ENCODE results near the gene LSM10. TPM values are rescaled to one million over a fixed set of nuclear protein-coding genes. Genes with fewer than 3 reads are reported as not detected.

The LSM10 gene
- total RNA-seq, 1 experiment from 2014 or later: 42.2 TPM

GRCh38 chr1:36402504-36402890 lies 4.8 kb upstream of the LSM10 start:
- no peaks in the 10 kb centered on the region for H3K4me1 ChIP-seq (ENCODE audit: insufficient read depth, low read length)
- H3K9ac ChIP-seq (ENCODE audit: extremely low read depth, insufficient read length, low read length): no peak overlapping the region
- no peak overlapping the region for H2BK12ac ChIP-seq (ENCODE audit: insufficient read length, low read depth, low read length)
- H3K27me3 ChIP-seq (ENCODE audit: insufficient read depth, low read length): no peaks in the 10 kb centered on the region
- no peak overlapping the region for H4K5ac ChIP-seq (ENCODE audit: insufficient read length, low read depth, low read length)
- Mint-ChIP-seq H3K36me3 (ENCODE audit: insufficient read depth in 1 of 3, low read depth in 3 of 3) (peaks cover 0 to 5% (median 4%) of the 10 kb centered on the region in 3 experiments; a peak in 6 of 7 replicates), H3K27me3 (ENCODE audit: low read depth) (no peaks in the 10 kb centered on the region), H3K27ac (peak overlapping the region in 1 of 3 experiments; percentile 45; a peak in 1 of 7 replicates), H3K4me1 (peaks cover 18 to 19% of the 10 kb centered on the region in 2 experiments), H3K9me3 (no peaks in the 10 kb centered on the region; a peak in 1 of 5 replicates), H3K4me3 (peak overlapping the region in 1 of 2 experiments; percentile 84; a peak in 2 of 5 replicates)
- H2AK5ac ChIP-seq (ENCODE audit: insufficient read length, low read length): no peak overlapping the region
- no peaks in the 10 kb centered on the region for H3K79me2 ChIP-seq (ENCODE audit: insufficient read depth, low read length)
- peaks cover 13% of the 10 kb centered on the region for H3K23me2 ChIP-seq (ENCODE audit: insufficient read length, low read depth, low read length, poor library complexity, severe bottlenecking)
- no peaks in the 10 kb centered on the region for H4K20me1 ChIP-seq (ENCODE audit: control insufficient read depth, insufficient read depth, insufficient read length)
- H3K56ac ChIP-seq (ENCODE audit: insufficient read length, low read depth, low read length): no peak overlapping the region
- no peak for DNase-seq
- H2BK5ac ChIP-seq (ENCODE audit: insufficient read length, low read length): no peak overlapping the region
- no peak overlapping the region for H3K23ac ChIP-seq (ENCODE audit: insufficient read length, low read depth, low read length)
- H3K4me2 ChIP-seq (ENCODE audit: insufficient read depth, insufficient read length, low read length): no peak overlapping the region
- no peak overlapping the region for H3K4ac ChIP-seq (ENCODE audit: low read depth, low read length)
- no peak overlapping the region for H3K18ac ChIP-seq (ENCODE audit: insufficient read length, low read depth, low read length)
- no peak overlapping the region for H2BK15ac ChIP-seq (ENCODE audit: low read depth, low read length)
- H2AFZ ChIP-seq (ENCODE audit: low read length): no peak overlapping the region
- H3K27ac ChIP-seq (ENCODE audit: insufficient read length, low read depth, low read length): no peak overlapping the region
- H3T11ph ChIP-seq (ENCODE audit: low read length): no peak overlapping the region
- no peak overlapping the region for H3K14ac ChIP-seq (ENCODE audit: insufficient read depth, low read length)
- no CpG with 5 or more reads among the region's 4 CpGs for WGBS (ENCODE audit: extremely low coverage, insufficient read length, low lambda C conversion rate)
- H4K8ac ChIP-seq (replicated peaks; ENCODE audit: insufficient read length, low read depth, low read length): no peak overlapping the region
- no peak overlapping the region for H4K91ac ChIP-seq (ENCODE audit: insufficient read length, low read depth, low read length)
- no peak overlapping the region for H2BK120ac ChIP-seq (ENCODE audit: low read depth, low read length, poor library complexity, severe bottlenecking)
- H3K79me1 ChIP-seq (ENCODE audit: insufficient read depth, low read depth, low read length, poor library complexity, severe bottlenecking): no peaks in the 10 kb centered on the region
- no peaks in the 10 kb centered on the region for H3K9me3 ChIP-seq (ENCODE audit: control insufficient read depth, low read depth, low read length)
- no peak overlapping the region for H2BK20ac ChIP-seq (ENCODE audit: low read depth, low read length, poor library complexity, severe bottlenecking)
- no peak for TF ChIP-seq CTCF (conservative IDR thresholded peaks at IDR 0.05)
